22Rv1 (cell line): Measurements from ENCODE around the gene LAMA5.

Experiments used
- CTCF ChIP-seq: fragments of 450-650 bp; IDR thresholded peaks from 2 replicates; pipeline ENCODE4 v1.5.1; 2017; ENCODE audit warnings: mild to moderate bottlenecking
- ZFX ChIP-seq: fragments of 450-650 bp; IDR thresholded peaks from 2 replicates; pipeline ENCODE4 v1.6.1; 2017; ENCODE audit warnings: antibody characterized with exemption, borderline replicate concordance

- TF ChIP-seq CTCF (no peak), ZFX (no peak)
Observed at GRCh38 chr20:62275219-62275618, 91.9 kb downstream of the LAMA5 start.
